GM12873 (cell line): Measurements from ENCODE around the gene CDC42EP4.
A peak's percentile ranks its signal among the peaks of the same experiment; 100 is the strongest.

Source experiments
- CTCF ChIP-seq: IDR thresholded peaks from 2 replicates; pipeline ENCODE4 v1.5.1; 2012; ENCODE audit warnings: low read depth, mild to moderate bottlenecking, moderate library complexity, low read length, control low read depth; ENCODE audit not compliant: insufficient read depth; ENCODE audit errors: missing control alignments

CDC42EP4 gene

GRCh38 chr17:73348829-73349095 is 37.0 kb upstream of the CDC42EP4 start:
- TF ChIP-seq CTCF = no peak

GRCh38 chr17:73348018-73348828 is 36.4 kb upstream of the CDC42EP4 start:
- TF ChIP-seq CTCF = no peak

- no peak for TF ChIP-seq CTCF
Observed at GRCh38 chr17:73347351-73347750, 35.5 kb upstream of the CDC42EP4 start.

GRCh38 chr17:73346501-73347162 is 34.8 kb upstream of the CDC42EP4 start:
- TF ChIP-seq CTCF = no peak

- no peak for TF ChIP-seq CTCF
Observed at GRCh38 chr17:73343739-73344454, 32.1 kb upstream of the CDC42EP4 start.

- no peak for TF ChIP-seq CTCF
Observed at GRCh38 chr17:73343168-73343634, 31.4 kb upstream of the CDC42EP4 start.

GRCh38 chr17:73342541-73343167 is 30.9 kb upstream of the CDC42EP4 start:
- TF ChIP-seq CTCF = peak; percentile 26
